NCI-H774 (cell line): ENCODE results near the gene FAR2.
"Not testable (repeated sequence)": the region's sequence is repeated elsewhere in the genome, so short reads cannot be mapped to it uniquely, and the experiment has no call there.

Experiments
- DNase-seq: peaks from one replicate; lab custom pipeline; 2025; lab: John Stamatoyannopoulos, UW

The FAR2 gene

DNA sequence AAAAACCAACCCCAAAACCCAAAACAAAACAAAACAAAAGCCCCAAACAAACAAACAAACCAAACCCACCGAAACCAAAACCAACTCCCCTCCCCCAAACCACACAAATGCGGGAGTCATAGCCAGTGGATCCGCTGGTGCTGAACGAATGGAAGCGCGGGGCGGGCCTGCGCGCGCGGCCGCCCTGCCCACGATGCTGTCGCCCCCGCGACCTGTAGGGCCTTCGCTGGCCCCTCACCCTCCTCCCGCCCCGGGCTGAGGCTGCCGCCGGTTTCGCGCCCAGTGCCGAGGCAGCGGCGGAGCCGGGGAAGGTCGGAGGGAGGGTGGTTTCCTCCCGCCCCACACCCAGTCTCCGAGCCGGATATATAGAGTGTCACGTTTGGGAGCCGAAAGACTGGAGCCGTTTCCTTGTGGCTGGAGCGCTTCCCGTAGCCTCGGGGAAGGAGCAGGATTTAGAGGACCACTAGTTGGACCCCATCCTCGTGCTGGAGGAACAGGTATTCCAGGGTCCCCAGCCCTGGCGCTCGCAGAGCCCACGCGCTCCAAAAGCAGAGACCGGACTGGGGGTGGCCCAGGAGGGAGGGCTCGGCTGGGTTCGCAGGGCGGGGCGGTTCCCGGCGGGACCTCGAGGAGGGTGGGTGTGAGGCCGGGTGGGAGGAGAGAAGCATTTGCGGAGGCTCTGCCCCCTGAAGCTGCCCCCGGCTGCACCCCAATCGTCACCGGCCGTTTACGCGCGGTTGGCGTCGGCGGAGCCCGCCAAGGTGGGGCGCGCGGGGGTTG lies at the start of gene FAR2:
FAR2 (plus strand) TSS at position 368 of the 780 bp plus-strand sequence. CDS start 121,172 bp downstream, outside the sequence.
- DNase-seq = no peak

DNA sequence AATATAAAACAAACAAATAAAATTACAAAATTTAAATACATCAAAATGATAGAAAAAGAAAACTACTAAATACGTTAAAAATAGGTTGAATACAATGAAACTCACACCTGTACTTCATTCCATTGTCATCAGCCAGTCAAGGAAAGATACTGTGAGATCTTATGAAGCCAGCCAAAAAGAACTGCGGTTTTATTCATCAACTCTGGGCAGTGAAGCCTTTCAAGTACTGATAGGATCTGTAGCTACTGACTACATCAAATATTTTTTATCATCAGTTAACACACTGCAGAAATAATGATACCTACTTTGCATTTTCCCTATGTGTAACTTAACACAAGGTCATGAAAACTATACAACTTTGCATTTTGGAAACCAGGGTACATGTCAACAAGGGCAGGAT lies 46.3 kb upstream of the FAR2 start:
- no peak for DNase-seq

DNA sequence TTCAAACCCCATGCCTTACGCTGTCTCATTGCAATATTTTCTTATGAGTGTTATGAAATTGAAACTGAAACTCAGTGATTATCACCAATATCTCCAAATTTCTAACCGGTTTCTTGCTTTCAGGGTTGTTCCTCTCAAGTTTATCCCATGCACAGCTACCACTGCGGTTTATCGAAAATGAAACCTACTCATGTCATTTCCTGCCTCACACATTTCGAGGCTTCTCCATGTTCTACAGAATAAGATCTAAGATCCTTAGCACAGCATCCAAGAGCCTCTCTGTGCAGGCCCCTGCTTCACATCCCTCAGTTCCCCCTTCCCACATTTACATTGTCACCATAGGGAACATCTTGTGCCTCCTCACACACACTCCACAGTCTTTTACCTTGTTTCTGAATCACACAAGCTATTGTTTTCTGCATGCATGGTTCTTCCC lies 45.5 kb upstream of the FAR2 start:
- DNase-seq = no peak

DNA sequence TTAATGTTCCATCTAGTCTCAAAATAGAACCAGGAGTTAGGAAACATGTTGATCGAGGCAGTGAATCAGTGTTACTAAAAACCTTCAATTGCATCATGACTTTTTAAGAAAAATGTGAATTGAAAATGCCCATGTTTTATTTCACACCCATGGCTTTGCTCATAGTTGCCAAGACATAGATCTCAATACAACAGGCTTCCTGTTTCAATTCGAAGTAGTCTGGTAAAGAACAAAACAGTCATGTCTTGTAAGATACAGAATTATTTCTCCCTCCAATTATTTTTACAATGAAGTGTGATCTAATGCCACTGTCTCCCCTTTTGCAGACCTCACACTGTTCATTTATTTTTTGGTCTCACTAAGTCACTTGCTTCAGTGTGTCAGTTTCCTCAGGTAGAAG lies 44.6 kb upstream of the FAR2 start:
- DNase-seq = no peak

DNA sequence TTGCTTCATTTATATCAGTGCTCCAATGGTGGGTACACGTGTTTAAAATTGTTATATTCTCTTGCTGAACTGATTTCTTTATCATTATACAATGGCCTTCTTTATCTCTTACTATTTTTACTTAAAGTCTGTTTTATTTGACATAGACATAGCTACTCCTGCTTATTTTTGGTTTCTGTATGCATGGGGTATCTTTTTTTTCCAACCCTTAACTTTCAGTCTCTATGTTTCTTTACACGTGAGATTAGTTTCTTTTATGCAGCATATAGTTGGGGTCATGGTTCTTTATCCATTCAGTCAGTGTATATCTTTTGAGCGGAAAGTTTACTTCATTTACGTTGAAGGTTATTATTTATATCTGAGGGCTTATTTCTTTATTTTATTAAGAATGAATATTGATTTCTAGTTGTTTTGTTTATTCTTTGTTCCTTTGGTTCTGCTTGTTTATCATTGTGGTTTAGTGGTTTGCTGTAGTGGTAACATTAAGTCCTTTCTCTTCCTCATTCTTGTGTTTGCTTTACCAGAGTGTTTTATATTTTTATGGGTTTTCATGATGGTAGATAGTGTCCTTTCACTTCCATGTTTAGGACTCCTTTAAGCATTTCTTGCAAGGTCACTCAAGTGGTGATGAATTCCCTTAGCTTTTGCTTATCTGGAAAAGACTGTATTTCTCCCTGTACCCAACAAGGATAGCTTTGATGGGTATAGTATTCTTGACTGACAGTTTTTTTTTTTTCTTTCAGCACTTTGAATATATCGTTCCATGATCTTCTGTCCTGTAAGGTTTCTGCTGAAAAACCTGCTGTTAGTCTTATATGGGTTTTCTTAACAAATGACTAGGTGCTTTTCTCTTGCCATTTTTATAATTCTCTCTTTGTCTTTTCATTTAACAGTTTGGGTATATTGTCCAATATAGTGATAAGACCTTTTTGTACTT lies 38.3 kb upstream of the FAR2 start:
- no peak for DNase-seq

DNA sequence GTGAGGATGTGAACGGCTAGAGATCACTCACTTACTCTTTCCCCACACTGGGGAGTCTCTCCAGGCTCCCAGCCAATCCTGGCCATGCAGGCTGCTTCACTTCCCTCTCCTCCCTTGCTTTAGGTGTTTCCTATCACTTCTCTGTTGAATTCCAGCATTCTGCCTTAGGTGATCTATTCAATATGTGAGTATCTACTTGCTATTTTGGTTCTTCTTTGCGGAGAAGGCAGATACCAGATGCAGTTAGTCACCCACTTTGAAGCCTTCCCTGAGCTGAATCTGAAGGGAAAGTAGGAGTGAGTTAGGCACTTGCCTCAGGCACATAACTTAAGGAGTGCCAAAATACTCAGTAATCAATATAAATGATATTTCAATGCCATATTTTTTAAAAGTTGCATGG lies 36.0 kb upstream of the FAR2 start:
- DNase-seq = no peak

DNA sequence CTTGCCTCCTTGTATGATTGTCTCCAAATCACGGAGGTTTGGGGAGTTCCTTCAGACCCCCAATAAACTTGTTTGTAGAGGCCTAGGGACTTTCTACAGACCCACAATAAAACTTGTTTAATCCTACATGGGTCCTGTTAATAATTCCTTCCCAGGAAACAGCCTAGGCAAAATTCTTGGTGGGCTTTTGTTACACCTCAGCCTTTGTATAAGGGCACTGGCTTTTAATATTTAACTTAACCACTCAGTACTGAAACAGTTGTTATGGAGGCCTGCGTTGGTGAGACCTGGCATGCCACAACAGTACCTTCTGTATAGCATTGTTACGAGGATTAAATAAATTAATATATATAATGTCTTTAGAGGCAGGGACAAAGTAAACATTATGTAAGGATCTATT lies 32.7 kb upstream of the FAR2 start:
- no peak for DNase-seq

DNA sequence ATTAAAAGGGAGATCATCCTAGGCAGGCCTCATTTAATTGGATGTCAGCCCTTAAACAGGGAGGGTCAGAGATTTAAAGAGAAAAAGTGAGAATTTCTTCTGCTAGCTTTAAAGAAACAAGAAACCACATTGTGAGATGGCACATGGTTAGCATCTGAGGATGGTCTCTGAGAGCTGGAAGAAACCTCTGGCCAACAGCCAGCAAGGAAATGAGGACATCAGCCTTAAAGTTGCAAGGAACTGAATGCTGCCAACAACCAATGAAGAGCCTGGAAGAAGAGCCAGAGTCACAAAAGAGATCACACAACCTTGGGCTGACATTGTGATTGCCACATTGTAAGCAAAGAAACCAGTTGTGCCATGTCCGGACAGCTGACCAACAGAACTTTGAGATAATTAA lies 17.5 kb upstream of the FAR2 start:
- no peak for DNase-seq

DNA sequence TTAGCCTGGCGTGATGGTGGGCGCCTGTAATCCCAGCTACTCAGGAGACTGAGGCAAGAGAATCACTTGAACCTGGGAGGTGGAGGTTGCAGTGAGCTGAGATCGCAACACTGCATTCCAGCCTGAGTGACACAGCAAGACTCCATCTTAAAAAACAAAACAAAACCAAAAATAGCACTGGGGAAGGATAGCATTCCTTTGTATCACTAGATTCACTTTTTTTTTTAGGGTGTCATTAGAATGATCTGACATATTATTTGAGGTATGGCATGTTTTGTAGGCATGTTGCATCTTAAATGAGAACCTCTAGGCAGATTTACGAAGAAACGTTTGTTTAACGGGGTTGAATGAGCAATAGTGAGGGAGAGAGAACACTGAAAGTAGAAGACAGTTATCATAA lies 16.8 kb upstream of the FAR2 start:
- no peak for DNase-seq

DNA sequence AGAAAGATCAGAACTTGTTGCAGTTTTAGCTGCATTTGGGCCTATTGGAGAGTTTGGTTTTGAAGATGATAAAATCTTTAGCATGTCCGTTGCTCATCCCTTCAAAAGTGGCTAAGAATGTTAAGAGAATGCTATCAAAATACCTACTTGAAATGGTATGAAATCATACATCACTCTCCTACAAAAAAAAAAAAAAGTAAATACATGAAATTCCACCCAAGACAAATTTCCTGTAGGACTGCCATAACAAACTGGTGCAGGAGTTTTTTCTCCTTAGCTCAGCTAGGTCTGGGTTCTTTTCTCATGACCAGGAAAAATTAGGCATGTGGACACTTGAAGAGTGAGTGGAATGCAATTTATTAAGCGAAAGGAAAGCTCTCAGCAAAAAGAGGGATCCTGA lies 15.9 kb upstream of the FAR2 start:
- DNase-seq = no peak

DNA sequence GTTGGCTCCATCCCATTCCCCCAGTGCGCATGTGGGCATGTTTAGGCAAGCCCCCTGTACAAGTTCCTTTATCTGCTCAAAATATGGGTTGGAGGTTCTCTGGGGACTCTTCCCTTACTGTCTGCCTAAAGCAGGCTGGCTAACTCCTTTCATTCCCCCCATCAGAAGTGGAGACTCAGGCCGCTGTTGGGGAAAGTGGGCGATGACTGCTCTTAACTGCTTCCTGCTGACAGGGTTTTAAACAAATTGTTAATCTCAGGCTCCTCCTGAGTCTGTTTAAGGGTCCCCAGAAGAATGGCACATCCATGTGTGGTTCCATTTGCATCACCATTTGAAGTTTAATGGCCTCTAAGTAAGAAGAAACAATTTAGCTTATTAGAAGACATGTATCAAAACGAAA lies 15.4 kb upstream of the FAR2 start:
- DNase-seq = no peak

DNA sequence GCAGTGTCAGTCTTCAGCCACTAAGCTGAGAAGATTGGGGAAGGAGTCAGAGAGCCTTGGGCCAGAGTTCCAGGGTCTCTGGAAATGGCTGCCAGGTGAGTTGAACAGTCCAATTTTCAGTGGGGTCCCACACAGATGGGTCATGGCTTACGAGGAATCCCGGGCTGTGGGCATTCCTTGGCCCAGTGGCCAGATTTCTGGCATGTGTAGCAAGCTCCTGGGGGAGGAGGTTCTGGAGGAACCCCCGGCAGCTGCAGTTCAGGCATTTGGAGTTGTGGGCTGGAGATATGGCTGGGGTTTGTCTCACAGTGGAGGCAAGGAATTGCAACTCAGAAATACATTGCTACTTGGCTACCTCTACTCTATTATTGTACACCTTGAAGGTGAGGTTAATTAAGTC lies 10.8 kb upstream of the FAR2 start:
- DNase-seq = not testable (repeated sequence)

DNA sequence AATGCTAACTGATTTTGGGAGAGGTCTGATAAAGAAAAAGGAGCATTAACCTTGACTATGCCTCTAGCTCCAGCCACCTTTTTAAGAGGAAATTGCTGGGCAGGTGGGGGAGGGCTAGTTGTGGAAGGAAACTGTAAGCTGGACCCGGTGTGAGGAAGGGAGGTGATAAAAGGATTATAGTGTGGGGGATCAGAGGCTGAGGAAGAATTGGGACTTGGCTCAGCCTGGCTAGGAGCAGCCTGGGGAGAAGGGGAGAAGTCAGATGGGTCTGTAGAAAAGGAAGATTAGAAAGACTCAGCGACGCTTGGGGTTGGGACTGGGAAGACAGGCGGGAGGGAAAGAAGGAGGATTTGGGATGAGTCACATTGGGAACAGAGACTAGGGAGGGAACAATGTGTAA lies 10.2 kb upstream of the FAR2 start:
- not testable (repeated sequence) for DNase-seq

DNA sequence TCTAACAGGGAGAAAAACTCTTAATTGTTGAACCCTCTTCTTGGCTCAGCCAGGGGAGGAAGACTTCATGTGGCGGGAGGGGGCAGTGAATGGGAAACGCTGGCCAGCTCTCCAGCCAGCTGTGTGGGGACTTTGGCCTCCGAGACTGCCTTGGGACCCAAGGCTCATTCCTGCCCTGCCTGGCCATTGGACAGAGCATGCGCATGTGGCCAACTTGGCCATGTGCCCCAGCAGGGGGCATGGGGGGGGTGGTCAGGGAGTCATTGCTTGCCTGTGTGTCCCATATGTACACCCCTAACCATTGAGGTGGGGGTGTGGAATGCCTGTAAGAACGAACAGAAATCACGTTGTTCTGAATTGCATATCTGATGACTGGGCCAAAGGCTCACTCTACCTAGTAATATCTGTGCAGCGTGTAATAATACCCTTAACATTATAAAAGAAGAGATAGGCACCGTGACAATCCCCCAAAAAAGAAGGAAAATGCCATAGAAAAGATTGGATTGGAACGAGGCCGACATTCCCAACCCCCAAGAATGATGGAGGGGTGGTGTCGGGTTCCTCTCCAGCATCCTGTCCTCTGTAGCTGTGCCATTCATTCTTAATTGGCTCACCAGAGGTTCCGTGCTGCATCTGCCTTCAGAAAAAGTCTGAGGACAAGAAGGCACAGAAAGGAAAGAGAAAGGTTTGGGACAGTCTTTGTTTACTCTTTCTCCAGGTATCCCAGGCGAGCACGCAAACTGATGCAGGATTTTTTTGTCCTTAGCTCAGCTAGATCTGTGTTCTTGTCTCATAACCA lies 3.5 kb upstream of the FAR2 start:
- no peak for DNase-seq

DNA sequence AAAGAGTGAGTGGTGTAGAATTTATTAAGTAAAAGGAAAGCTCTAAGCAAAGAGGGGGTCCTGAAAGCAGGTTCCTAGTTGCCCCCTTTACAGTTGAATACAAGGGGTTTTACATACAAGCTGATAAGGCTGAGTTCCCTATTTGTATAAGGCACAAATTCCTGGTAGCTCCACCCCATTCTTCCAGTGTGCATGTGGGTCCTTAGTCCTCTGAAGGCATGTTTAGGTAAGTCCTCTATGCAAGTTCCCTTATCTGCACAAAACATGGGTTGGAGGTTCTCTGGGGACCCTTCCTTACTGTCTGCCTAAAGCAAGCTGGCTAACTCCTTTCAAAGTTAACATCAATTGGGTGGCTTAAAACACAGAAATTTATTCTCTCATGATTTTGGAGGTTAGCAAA lies 2.9 kb upstream of the FAR2 start:
- DNase-seq = no peak

DNA sequence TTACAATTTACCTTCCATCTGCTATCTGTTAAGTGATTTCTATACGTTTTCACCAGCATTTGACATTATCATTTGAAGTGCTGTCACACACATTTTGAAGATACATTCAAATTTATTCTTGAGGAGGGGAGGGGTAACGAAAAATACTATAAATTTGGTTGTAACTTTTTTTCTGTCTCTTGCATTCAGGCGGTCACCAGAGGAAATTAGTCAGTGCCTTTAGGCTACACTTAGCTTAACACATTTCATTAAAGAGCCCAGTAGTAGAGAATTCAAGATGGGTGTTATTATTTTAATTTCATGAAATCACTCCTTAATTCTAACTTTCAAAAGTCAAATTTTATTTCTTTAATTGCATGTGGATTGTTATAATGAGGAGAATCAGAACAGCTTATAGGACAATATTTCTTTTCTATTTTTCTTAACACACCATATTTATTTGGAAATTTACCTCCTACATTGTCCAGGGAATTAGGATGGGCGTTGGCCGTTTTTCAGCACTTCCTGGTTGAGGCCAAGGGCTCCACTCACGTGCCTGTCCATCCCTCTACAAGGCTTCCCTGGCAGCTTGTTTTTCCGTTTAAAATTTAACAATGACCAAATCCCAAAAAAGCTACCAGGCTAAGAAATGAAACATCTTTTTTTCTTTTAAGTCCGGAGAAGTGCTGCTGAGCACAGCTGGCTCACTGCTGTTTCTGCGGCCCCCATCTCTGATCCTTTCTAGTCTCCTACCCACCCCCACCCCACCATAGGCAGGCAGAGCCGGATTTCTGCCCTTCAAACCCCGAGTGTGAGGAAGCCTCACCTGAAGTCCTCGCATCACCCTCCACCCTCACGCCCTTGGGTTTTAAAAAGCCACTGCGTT lies 1.1 kb upstream of the FAR2 start:
- DNase-seq = no peak

DNA sequence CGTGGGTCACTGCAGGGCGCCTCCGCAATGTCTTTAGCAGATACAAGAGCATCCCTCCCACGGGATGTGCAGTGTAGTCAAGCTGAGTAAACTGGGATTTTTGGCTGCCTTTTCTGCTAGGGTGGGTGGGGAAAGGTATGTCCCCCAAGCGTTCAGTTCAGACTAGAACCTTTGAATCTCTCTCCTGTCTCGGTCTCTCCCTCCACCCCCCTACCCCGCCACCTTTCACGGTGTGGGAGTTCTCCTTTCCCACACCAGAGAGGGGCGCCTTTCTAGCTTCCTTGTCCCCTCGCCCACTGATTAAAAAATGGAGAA lies 525 bp upstream of the FAR2 start:
- no peak for DNase-seq

DNA sequence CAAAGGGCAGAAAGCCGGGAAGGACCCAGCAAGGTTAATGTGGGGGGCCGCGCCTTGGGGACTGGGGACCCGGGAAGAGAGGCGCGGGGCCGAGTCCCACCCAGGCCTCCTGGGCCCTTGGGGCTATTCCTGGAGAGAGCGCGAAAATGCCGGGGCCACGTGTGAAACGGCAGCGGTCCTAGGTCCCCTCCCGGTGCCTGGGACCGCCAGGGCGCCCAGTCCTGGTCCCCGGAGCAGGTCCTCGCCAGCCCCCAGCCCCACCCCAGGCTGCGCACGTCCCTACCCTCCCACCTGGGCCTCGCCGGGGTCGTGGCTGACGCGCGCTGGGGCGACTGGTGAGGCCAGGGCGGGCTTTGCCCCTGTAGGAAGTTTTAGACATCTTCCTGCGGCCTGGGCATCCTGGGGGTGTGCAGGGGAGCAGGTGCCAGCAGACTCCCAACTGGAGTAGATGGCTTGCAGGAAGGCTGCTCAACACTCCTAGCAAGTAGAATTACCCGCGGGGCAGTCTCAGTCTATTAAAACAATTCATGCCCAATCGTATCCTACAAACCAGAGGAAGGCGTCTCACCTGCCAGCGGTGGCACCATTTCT lies 708 bp downstream of the FAR2 start:
- no peak for DNase-seq

DNA sequence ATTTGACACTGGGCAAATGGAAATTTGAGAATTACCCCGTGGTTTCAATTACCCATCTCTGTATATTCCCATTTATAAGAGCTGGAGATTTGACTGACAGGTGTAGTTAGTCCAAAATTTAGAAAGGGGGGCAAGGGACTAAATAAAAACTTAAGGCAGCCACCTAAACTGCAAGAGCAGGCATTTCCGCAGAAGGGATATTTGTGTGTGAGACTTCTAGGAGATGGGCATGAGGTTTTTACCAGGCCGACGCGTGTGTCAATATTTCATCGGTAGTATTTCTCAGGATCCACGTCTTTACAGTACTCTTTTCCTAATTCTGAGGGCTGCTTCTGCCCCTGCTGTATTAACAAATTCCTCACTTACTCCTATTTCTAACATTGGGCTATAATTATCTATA lies 1.4 kb downstream of the FAR2 start:
- DNase-seq = no peak

DNA sequence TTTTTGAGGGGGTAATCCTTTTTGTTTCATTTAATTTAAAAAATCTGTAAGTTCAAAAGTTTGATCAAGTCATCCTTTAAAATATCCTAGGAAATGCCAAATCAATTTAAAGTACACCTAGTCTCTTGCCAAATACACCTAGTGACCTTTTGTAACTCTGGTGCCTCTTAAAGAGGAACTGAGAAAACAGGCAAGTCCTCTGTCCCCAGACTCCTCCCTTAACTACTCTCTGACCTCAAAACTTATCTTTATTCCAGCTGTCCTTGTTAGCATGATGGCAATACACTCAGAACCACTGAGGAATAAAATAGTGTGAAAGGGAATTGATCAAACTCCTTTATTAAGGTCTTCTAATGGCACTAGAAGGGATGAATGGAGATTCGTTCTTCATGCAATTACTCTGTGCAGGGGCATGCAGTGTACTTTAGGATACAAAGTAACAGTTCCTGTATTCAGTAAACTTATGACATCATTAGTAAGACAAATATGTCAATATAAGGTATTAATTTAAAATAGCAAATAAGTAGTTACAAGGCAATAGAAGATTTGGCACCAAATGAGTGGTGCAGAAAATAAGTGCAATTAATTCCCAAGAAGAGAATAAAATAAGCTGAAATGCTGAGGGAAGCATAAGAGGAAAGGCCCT lies 3.3 kb downstream of the FAR2 start:
- DNase-seq = no peak
